Muscle of back (tissue), 11 donors: ENCODE results near the gene THBD. TPM values are rescaled to one million over a fixed set of nuclear protein-coding genes. Genes with fewer than 3 reads are reported as not detected.

Source experiments
- DNase-seq, 3 donors: peaks; one replicate each; pipeline versions ENCODE4 v3.0.0 to v3.0.0-alpha.2; 2013
- polyA plus RNA-seq, 10 donors: library from polyadenylated mRNA; unstranded; fragments of 120-200 nt; gene quantifications; one replicate each; pipeline ENCODE4 v1.2.1, GENCODE V29; 2013; ENCODE audit not compliant: insufficient read length in 10 of 10

The THBD gene
- polyA plus RNA-seq, 10 donors, result 5.7 to 13.2 (median 8.8) TPM

DNA sequence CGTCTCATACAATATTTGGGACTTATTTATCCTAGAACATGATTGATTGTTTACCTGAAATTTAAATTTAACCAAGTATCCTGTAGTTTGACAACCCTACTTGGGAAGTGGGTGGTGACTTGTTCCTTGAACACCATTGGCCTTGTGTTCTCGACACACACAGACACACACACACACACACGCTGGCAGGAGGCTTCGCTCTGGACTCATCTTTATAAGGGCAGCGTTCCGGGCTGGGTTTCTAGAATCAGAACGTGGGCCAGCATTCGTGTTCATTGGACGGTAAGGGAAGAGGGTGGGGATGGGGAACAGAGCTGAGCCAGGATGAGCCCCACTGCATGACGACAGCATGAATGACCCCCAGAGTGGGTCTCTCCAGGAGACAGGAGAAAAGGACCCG lies 30.5 kb downstream of the THBD start:
- DNase-seq, result no peak

DNA sequence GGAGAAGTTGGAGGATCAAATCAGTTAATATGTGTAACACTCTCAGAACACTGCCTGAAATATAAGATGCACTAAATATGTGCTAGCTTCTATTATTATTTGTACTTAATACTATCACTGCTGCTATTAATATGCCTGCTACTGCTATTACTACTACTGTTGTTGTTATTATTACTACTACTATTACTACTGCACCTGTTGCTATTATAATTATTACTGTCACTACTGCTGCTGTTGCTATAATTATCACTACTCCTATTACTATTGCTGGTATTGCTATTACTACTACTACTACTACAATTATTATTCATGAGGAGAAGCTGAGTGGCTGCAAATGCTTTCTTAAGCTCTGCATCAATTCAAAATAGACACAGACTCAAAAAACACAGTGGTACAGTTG lies 31.0 kb downstream of the THBD start:
- no peak for DNase-seq

DNA sequence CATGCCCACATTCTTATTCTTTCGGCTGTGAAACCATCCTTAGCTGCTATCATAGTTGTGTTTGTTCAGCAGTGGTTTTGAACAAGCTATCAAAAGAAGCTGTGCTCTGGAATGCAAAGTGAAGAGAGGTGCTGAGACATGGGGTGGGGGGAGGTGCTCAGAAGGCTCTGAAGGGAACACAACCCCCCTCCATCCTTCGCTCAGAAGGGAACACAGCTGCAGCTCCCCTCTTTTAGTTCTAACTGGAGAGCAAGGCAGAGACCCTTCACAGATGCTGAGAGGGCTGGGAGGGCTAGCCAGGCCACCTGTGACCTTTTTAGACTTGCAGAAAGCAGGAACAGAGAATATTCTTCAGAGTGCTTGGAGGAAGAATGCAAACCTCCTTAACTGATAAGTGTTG lies 32.0 kb downstream of the THBD start:
- no peak for DNase-seq

DNA sequence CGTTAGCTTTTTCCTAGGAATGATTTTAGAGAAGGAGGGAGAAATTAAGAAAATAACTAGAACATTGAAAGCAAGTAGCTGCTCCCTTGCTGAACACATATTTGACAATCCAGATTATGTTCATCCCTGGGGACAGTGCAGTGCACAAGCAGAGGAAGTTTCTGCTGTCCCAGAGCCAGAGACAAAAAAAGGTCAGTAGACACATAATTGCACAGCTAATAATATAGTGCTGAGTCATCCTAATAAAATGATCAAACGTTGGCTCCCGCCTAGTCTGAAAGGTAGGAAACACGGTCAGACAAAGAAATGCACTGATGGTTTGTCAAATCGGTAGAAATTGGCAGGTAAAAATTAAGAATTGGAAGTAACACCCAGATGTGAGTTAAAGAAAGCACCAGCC lies 36.0 kb downstream of the THBD start:
- DNase-seq, result peak in 1 of 3 donors; percentile 19

DNA sequence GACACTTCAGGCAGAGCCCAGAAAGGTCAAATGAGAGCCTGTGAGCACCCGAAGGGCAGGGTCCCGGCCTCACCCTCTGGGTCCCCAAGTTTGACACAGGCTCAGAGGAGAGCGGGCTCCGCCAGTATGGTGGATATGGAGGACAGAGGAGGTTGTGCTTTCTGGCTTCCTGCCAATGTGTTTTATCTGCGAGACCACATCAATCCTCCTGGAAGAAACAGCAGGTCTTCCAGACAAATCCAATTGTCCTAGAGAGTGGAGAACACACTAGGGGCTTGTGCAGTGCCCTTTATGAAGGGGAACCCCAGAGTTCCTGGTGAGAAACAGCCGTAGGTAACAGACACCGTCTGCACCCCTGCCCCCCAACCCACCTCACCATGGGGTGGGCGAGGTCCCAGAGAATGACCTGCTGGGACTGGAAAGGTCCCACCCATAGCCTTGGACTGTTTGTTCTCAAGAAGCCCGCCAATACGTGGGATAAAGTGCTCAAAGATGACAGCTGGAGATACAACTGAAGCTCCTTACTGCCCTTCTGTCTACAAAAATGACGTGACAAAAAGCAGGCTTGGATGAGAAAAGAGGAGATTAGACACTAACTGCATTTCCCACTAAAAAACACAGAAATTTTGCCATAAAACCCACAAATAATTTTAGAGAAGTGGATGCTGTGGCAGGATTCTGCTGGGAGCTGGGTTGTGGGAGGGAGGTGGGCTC lies 38.3 kb downstream of the THBD start:
- no peak for DNase-seq

DNA sequence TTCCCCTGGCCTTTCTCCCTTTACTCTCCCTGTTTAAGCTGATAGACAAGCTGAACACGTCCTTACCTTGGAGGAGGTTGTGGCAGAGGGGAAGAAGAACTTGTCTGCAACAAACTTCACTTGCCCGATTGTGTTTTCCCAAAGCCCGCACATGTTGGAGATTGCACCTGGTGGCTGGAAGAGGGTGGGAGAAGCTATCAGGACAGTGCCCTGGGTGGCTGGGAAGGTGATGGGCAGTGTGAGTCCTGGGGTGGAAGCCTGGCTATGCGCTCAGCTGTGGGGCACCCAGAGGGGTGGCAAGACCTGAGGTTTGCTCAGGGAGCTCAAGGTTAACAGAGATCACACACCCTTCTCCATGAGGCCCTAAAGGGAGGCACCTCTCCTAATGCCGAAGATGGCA lies 39.4 kb downstream of the THBD start:
- no peak for DNase-seq

DNA sequence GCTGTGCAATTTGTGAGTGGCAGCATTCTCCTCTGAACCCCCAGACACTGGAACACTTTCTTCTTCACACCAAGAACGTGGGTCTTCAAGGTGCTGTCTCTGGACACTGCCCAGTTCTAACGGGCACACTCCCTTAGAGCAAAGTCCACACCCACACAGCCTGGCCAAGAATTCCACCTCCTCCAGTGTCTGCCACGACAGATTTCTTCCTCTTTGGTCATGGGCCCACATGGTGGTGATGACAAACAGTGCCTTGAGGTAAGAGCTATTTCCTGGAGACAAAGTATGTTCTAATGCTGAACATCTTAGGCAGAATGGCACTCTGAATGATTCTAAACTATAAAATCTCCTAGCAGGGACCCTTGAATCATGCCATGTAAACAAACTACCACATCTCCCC lies 39.8 kb downstream of the THBD start:
- DNase-seq, result no peak

DNA sequence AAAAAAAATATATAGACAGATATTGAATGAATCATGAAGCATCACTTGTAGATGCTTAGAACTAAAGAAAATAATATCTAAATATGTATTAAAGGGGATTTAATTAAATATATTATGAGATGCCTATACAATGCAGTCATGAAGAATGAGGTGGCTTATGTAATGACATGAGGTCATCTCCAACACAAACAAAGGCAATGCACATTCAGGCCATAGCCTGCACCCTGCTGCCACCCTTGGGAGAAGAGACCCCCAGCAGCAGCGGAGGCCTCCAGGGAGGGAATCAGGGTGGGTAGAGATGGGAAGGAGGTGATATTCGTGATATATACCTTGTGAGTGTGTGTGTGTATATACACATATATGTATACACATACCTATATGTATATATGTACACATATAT lies 40.8 kb downstream of the THBD start:
- no peak for DNase-seq

DNA sequence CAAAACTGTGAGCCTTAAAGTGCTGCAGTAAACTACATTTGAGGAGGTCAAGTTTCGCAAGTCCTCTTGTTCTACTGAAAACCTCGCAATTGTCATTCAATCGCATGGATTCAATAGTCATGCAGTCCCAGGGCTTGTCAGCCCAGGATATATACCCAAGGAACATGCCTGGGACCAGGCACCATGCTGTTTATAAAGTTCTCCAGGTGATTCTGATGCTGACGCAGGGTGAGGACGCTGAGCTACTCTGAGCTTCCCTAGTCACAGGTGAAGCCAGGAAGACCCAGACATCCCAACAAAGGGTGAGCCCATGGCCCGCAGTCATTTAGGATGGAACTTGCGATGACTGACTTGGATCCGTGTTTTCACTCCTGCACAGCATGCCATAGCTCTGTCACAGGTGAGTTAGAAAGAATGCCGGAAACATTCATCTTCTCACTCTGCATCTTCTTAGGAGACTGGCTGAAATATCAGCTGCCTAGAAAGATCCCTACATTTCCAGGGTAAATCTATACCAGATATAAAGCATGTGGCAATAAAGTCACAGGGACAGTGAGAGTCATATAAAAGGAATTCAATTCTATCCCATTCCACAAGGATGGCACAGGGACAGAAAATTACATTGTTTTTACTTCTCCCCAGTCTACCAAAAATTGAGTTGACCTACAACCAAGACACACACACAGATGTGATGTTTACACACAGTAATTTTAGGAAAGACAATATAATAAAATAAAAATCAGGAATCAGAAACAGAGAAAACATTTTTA lies 41.4 kb downstream of the THBD start:
- DNase-seq, result no peak

DNA sequence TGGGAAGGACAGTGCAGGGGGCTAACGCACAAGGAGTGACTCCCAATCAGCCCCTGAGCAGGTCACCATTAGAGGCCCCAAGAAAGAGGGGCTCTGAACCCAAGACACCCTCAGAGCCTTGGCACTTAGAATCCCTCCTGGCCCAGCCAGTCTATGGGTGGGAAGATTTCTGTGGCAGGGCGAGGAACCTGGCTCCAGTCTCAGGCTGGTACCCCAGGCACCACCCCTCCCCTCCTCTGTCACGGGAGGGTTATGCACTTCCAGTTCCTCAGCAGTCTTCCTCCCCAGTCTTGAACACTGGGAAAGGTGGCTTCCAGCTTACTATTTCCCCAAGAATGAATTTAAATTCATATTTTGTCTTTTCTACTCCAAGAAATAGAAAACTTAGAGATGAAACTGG lies 42.0 kb downstream of the THBD start:
- no peak for DNase-seq

DNA sequence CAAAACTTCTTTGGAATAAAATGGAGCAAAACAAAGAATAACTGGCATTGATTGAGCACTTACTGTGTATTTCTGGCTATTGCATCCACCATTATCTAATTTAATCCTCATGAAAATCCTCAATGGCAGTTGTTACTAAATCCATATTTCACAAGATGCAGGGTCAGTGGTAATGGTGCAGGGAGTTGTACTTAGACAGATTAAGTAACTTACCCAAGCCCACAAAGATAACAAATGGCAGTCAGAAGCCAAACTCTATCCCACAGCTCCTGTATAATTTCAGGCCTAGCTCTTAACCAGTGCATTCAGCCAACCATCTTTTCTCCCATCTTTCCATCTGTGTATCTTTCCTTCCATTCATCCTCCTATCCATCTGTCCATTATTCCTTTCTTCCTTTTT lies 43.7 kb downstream of the THBD start:
- DNase-seq, result no peak

DNA sequence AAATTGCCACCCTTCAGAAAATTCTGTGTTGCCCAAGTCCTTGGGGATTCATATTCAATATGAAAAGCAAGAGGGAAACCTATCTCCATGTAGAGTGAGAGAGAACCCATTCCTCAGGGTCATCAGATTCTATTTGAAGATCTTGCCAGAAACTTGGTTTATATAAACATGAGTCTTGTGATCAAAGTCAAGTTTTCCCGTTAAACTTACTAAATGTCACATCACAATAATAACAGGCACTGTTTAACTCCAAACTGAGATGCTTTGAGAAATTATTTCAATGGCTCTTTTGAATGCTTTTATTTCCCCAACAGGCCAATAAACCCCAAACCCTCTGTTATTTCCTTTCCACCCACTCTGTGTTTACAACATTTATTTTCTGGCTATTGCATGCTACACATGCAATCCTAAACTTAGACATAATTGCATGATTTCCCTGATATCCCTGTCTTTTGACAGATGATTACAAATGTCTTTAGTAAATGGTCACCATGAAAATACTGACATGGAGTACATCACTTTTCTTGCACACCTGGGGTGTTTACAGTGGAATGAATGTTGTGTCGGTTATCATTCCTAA lies 45.5 kb downstream of the THBD start:
- no peak for DNase-seq

DNA sequence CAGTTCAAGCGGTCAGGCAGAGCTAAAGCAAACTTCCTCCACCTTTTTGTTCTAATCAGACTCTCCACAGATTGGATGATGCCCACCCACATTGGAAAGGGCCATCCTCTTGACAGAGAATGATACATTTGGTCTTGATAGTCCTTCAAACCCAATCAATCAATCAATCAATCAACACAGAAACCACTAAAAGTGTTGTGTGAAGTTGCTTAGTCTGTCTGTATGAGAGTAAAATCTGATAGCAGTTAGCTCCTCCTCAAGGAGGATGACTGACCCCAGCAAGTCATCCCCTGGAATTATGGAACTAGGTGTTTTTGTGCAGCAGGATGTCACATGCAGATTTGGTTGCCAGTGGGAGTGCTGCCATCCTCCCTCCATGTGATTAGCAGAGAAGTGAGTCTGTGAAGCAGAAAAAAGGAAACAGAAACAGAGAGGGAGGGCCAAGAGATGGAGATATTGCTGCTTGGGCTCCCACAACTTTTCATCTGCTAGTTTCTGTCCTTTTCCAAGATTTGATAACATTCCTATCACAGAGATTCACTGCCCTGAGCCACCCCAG lies 46.3 kb downstream of the THBD start:
- DNase-seq, result no peak

DNA sequence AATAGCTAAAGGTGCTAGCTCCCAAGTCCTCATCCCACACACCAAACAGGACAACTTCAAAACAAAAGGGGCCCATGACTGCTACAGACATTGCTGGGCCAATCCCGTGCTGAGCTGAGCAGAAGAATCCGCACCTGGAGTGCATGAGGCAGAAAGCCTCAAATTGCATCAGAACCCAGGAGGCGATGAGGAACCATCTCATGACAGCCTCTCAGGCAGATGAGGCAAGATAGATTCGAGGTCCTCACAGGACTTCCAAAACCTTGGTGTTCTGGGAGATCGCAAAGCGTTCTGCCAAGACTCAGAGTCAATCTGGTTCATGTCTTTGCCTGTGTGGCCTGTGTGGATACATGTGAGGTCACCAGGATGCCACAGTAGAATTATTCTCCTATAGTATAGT lies 47.2 kb downstream of the THBD start:
- no peak for DNase-seq

DNA sequence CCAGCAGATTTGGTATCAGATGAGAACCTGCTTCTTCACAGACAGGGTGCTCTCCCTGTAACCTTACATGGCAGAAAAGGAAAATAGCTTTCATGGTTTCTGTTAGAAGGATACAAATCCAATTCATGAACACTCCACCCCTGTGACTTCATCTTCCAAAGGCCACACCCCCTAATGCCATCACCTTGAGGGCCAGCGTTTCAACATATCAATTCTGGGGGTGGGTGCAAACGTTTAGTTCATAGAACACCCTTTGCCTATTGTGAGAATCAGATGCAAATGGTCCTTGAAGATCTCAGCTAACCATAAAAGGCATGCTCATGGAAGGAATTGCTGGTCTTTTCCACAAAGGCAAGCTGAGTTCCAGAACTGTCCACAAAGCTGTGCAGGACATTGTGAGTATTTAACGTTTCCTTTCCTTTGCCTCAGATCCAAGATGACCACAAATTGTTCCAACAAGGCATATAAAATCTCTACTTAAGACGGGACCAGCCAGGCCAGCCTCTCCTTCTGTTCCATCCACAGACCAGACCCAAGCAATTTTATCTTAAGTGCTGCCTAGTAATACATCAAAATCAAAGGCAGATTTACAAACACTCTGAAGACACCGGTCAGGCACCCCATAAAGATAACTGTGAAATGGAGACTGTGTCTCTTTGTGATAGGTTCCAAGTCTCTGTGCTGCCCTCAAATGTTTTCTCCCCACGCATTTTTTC lies 49.1 kb downstream of the THBD start:
- DNase-seq, result no peak

DNA sequence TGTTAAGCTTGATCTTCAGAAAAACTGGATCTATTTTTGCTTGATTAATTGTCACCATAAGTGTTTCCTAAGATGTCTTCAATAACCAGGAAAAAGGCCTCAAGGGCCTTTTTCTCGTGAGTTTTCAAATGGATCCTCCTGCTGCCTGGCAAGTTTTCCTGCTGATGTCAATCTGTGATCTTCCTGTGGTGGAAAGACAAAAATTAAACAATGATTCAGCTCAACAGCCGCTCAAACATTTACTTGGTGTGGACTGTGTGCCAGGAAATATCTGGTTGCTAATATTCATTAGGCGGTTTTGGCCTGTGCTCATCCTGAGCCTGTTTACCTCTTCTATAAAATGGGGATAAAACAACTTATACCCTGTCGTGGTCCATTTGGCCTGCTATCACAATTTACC lies 49.7 kb downstream of the THBD start:
- DNase-seq, result peak in 1 of 3 donors; percentile 17

DNA sequence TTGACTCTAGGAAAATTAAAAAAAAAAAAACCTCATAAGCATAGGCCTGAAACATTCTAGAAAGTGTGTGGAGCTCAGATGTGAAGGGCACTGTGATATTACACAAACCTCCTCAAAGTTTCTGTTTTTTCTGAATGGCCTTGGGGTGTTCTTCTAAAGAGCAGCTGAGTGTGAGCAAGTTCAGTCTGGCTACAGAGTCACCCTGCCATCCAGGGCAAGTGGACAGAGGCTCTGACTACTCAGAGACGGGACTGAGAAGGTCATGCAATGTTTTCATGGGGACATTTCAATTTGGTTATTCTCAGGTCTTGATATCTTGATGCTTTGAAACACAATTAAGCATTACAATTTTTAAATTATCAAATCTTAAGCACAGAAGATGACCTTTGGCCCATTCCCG lies 51.0 kb downstream of the THBD start:
- DNase-seq, result no peak

DNA sequence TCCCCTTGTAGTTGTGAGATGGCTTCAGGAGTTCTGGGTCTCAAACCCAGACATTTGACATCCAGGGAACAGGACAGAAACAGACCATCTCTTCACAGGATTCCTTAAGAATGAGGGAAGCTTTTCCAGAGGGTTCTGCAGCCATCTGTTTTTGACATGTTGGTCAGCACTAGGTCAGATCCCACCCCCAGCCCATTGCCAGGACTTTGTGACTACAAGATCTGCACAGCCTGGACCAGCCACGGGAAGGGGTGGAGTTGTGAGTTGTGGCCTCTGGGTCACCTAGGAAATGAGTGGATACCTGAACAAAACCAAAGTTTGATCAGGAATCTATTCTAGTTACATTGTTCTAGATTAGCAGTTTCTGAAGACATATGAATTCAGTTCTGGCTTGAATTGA lies 53.5 kb downstream of the THBD start:
- DNase-seq, result no peak
